PC-3 (cell line): Measurements from ENCODE around the gene PLK5. TPM values are rescaled to one million over a fixed set of nuclear protein-coding genes. Genes with fewer than 3 reads are reported as not detected.

Experiments used
- ATAC-seq: fragments of 200-7000 bp; cut with Tn5 transposase; 2 replicates; pipeline ENCODE4 v1.9.1; 2020; ENCODE audit warnings: mild to moderate bottlenecking, moderate library complexity
- BruUV-seq: library from RNA; stranded (reverse); fragments of 400-500 nt; replicated peaks from 2 replicates; lab custom pipeline; 2021; lab: Mats Ljungman, UMichigan
- CTCF ChIA-PET: fragments of 300-600 bp; sonication (Branson Sonifier 250); formaldehyde crosslinking; loops from one replicate; lab custom pipeline; 2022; ENCODE audit warnings: antibody characterized with exemption; lab: Charles Lee
- POLR2A ChIA-PET: fragments of 300-600 bp; sonication (Branson Sonifier 250); formaldehyde crosslinking; loops from one replicate; lab custom pipeline; 2022; ENCODE audit warnings: antibody characterized with exemption; ENCODE audit not compliant: unreplicated experiment; lab: Charles Lee
- DNase-seq: peaks from one replicate; pipeline ENCODE4 v3.0.0-alpha.2; 2015
- H2AFZ ChIP-seq: fragments of 300-600 bp; sonication (generic); 2 replicates; pipeline ENCODE4 v1.6.0; 2016; ENCODE audit warnings: antibody characterized with exemption, low read length
- H3F3A ChIP-seq: fragments of 300-600 bp; sonication (generic); one replicate; pipeline ENCODE4 v1.6.0; 2017; ENCODE audit warnings: antibody characterized with exemption, low read length, control low read depth, mild to moderate bottlenecking; ENCODE audit not compliant: unreplicated experiment
- H3K27ac ChIP-seq: fragments of 300-600 bp; sonication (generic); 2 replicates; pipeline ENCODE4 v1.5.1; 2016; ENCODE audit warnings: mild to moderate bottlenecking, low read length
- H3K27me3 ChIP-seq: fragments of 300-600 bp; sonication (generic); 2 replicates; pipeline ENCODE4 v1.6.1; 2016; ENCODE audit warnings: low read length, mixed read lengths
- H3K36me3 ChIP-seq: fragments of 300-600 bp; sonication (generic); 2 replicates; pipeline ENCODE4 v1.6.1; 2016; ENCODE audit warnings: low read depth, mixed run types, low read length, mixed read lengths
- H3K4me1 ChIP-seq: fragments of 300-600 bp; sonication (generic); 2 replicates; pipeline ENCODE4 v1.5.1; 2016; ENCODE audit warnings: low read length; ENCODE audit not compliant: insufficient read depth
- H3K4me2 ChIP-seq: fragments of 300-600 bp; sonication (generic); 2 replicates; pipeline ENCODE4 v1.6.0; 2016; ENCODE audit warnings: low read length
- H3K4me3 ChIP-seq: fragments of 300-600 bp; sonication (generic); 2 replicates; pipeline ENCODE4 v1.5.1; 2016; ENCODE audit warnings: mild to moderate bottlenecking, low read length, mixed read lengths
- H3K79me2 ChIP-seq: fragments of 300-600 bp; sonication (generic); 2 replicates; pipeline ENCODE4 v1.6.1; 2017; ENCODE audit warnings: low read length, mixed read lengths
- H3K9ac ChIP-seq: fragments of 300-600 bp; sonication (generic); 2 replicates; pipeline ENCODE4 v1.6.0; 2016; ENCODE audit warnings: mild to moderate bottlenecking, low read length
- H3K9me2 ChIP-seq: fragments of 300-600 bp; sonication (generic); replicated peaks from 2 replicates; pipeline ENCODE4 v1.6.1; 2016; ENCODE audit warnings: mixed run types, low read length, mixed read lengths
- H3K9me3 ChIP-seq: fragments of 300-600 bp; sonication (generic); 2 replicates; pipeline ENCODE4 v1.6.1; 2016; ENCODE audit warnings: low read length, mixed read lengths
- H4K20me1 ChIP-seq: fragments of 300-600 bp; sonication (generic); 2 replicates; pipeline ENCODE4 v1.6.1; 2016; ENCODE audit warnings: low read length, mixed read lengths
- CTCF ChIP-seq: fragments of 300-600 bp; sonication (generic); conservative IDR thresholded peaks from 2 replicates; pipeline ENCODE4 v1.5.1; 2017; ENCODE audit warnings: antibody characterized with exemption, low read depth, mild to moderate bottlenecking, low read length
- EZH2 ChIP-seq: fragments of 300-600 bp; sonication (generic); IDR thresholded peaks from one replicate; pipeline ENCODE4 v1.6.1; 2017; ENCODE audit warnings: antibody characterized with exemption, mild to moderate bottlenecking, low read length; ENCODE audit not compliant: unreplicated experiment
- EZH2phosphoT487 ChIP-seq: fragments of 300-600 bp; sonication (generic); IDR thresholded peaks from 2 replicates; pipeline ENCODE4 v1.6.1; 2018; ENCODE audit warnings: mild to moderate bottlenecking, antibody characterized with exemption, low read length, borderline replicate concordance
- intact Hi-C: fragments of 100-400 bp; cut with micrococcal nuclease; formaldehyde crosslinking; loops from 2 replicates; pipeline ENCODE4 v1.9.0; 2023
- total RNA-seq: library from RNA; depleted of rRNA; stranded (reverse); fragments of >200 nt; gene quantifications from 2 replicates; pipeline ENCODE4 v1.2.3, GENCODE V29; 2014

The PLK5 gene
- total RNA-seq, 1 experiment from 2014 or later: not detected

- Histone ChIP-seq H3K9me2 (no peaks in the 10 kb centered on the region), H3K9me3 (no peaks in the 10 kb centered on the region), H4K20me1 (no peaks in the 10 kb centered on the region), H3K4me3 (no peak overlapping the region), H2AFZ (no peak overlapping the region), H3K4me2 (no peak overlapping the region), H3K79me2 (no peaks in the 10 kb centered on the region), H3K36me3 (no peaks in the 10 kb centered on the region), H3K27me3 (no peaks in the 10 kb centered on the region), H3F3A (no peaks in the 10 kb centered on the region), H3K9ac (no peak overlapping the region), H3K27ac (no peak overlapping the region), H3K4me1 (no peaks in the 10 kb centered on the region)
- no TSS peak for BruUV-seq
- POLR2A ChIA-PET: no interaction called here
- CTCF ChIA-PET: no interaction called here
- intact Hi-C loops: no loop called here
- no peak for TF ChIP-seq EZH2phosphoT487
- TF ChIP-seq CTCF: no peak
- no peak for TF ChIP-seq EZH2
- DNase-seq (no peak), ATAC-seq (no peak)
These were observed 3.9 kb downstream of the PLK5 start for GRCh38 chr19:1527650-1528309.

- intact Hi-C loops: no loop called here
These were observed 4.9 kb downstream of the PLK5 start for GRCh38 chr19:1528596-1529429.

More at GRCh38 chr19:1528596-1529429, 4.9 kb downstream of the PLK5 start:
- DNase-seq: no peak
- H3K9me3 ChIP-seq: no peaks in the 10 kb centered on the region
- H3F3A ChIP-seq: no peaks in the 10 kb centered on the region
- no TSS peak for BruUV-seq
- H3K4me3 ChIP-seq: no peak overlapping the region
- no peak for ATAC-seq
- CTCF ChIA-PET: no interaction called here
- no peaks in the 10 kb centered on the region for H3K9me2 ChIP-seq
- no peaks in the 10 kb centered on the region for H3K27me3 ChIP-seq
- no peak overlapping the region for H2AFZ ChIP-seq
- H3K79me2 ChIP-seq: no peaks in the 10 kb centered on the region
- no peaks in the 10 kb centered on the region for H4K20me1 ChIP-seq
- TF ChIP-seq EZH2: no peak
- no peak for TF ChIP-seq EZH2phosphoT487
- TF ChIP-seq CTCF: no peak
- no peaks in the 10 kb centered on the region for H3K36me3 ChIP-seq
- no peak overlapping the region for H3K9ac ChIP-seq
- H3K4me2 ChIP-seq: no peak overlapping the region
- POLR2A ChIA-PET: no interaction called here
- H3K27ac ChIP-seq: no peak overlapping the region
- H3K4me1 ChIP-seq: no peaks in the 10 kb centered on the region
